Gastrocnemius medialis (tissue), 4 donors: Measurements from ENCODE around the gene LRRC8D. TPM values are rescaled to one million over a fixed set of nuclear protein-coding genes. Genes with fewer than 3 reads are reported as not detected.
"Not testable (repeated sequence)": the region's sequence is repeated elsewhere in the genome, so short reads cannot be mapped to it uniquely, and the experiment has no call there.

ENCODE experiments used
- ATAC-seq, 2 donors: fragments of 150-250 bp; one replicate each; pipeline ENCODE4 v1.9.1; 2016
- DNase-seq, 2 donors: peaks; one replicate each; pipeline ENCODE4 v3.0.0-alpha.2; 2019
- H3K27ac ChIP-seq, 4 donors: fragments of 200-600 bp; sonication (generic); 1 replicate in 1 of 4; 2 replicates in 3 of 4; pipeline ENCODE4 v1.5.1; 2016 to 2018; ENCODE audit warnings: mild to moderate bottlenecking in 2 of 4, moderate library complexity in 1 of 4
- H3K27me3 ChIP-seq, 3 donors: fragments of 200-600 bp; sonication (generic) in 2 of 3; 1 replicate in 1 of 3; 2 replicates in 2 of 3; pipeline versions ENCODE4 v1.5.1 to v1.6.0; 2016 to 2019; ENCODE audit warnings: mild to moderate bottlenecking in 1 of 3, moderate library complexity in 1 of 3
- H3K36me3 ChIP-seq, 2 donors: fragments of 200-600 bp; sonication (generic) in 1 of 2; one replicate each; pipeline ENCODE4 v1.5.1; 2017 to 2018
- H3K4me1 ChIP-seq, 2 donors: fragments of 200-600 bp; sonication (generic) in 1 of 2; one replicate each; pipeline ENCODE4 v1.5.1; 2016 to 2017; ENCODE audit warnings: mild to moderate bottlenecking in 2 of 2
- H3K4me3 ChIP-seq, 4 donors: fragments of 200-600 bp; sonication (generic) in 3 of 4; 1 replicate in 1 of 4; 2 replicates in 3 of 4; pipeline ENCODE4 v1.5.1; 2016 to 2019; ENCODE audit warnings: mild to moderate bottlenecking in 2 of 4
- H3K9me3 ChIP-seq, 3 donors: fragments of 200-600 bp; sonication (generic) in 2 of 3; 1 replicate in 1 of 3; 2 replicates in 2 of 3; pipeline ENCODE4 v1.5.1; 2016 to 2019
- POLR2A ChIP-seq, 2 donors: fragments of 450-650 bp; IDR thresholded peaks; one replicate each; pipeline ENCODE4 v1.6.1; 2017; ENCODE audit warnings: antibody characterized with exemption in 2 of 2, mild to moderate bottlenecking in 2 of 2, moderate library complexity in 2 of 2
- in situ Hi-C, 4 donors: fragments of 200-750 bp; cut with MboI; loops; one replicate each; pipeline versions ENCODE4 v1.15.0 to v1.8.0; 2017; ENCODE audit warnings: low sequenced_read_pairs in 4 of 4
- intact Hi-C: fragments of 100-400 bp; cut with DNase I; formaldehyde crosslinking; loops from one replicate; pipeline ENCODE4 v1.15.1; 2023; ENCODE audit warnings: low total_unique reads
- total RNA-seq, 4 donors: library from RNA; depleted of rRNA; stranded (reverse); fragments of >200 nt; gene quantifications; one replicate each; pipeline versions ENCODE4 v1.1.0 to v1.2.3, GENCODE V29; 2016
- TF ChIP-seq, protein P1 (sequence below), 5 experiments: fragments of 450-650 bp in 3 of 5; fragments of 200-600 bp in 2 of 5; sonication (generic) in 2 of 5; IDR thresholded peaks in 4 of 5; conservative IDR thresholded peaks in 1 of 5; 1 replicate in 4 of 5; 2 replicates in 1 of 5; pipeline ENCODE4 v1.5.1; 2016 to 2019; ENCODE audit warnings: antibody characterized with exemption in 5 of 5, mild to moderate bottlenecking in 3 of 5, moderate library complexity in 3 of 5

LRRC8D gene
- total RNA-seq, 4 donors from 2014 or later, result 3.0 to 15.0 (median 9.2) TPM

GRCh38 chr1:89791064-89791726 lies 29.6 kb upstream of the LRRC8D start:
- H3K36me3 ChIP-seq, result no peaks in the 10 kb centered on the region
- no peaks in the 10 kb centered on the region for H3K9me3 ChIP-seq
- no peak overlapping the region for H3K27ac ChIP-seq
- intact Hi-C loops (no loop called here), in situ Hi-C loops (no loop called here)
- no peaks in the 10 kb centered on the region for H3K27me3 ChIP-seq
- no peak for ATAC-seq
- no peak for DNase-seq
- H3K4me3 ChIP-seq, result no peak overlapping the region
- TF ChIP-seq, protein P1, sequence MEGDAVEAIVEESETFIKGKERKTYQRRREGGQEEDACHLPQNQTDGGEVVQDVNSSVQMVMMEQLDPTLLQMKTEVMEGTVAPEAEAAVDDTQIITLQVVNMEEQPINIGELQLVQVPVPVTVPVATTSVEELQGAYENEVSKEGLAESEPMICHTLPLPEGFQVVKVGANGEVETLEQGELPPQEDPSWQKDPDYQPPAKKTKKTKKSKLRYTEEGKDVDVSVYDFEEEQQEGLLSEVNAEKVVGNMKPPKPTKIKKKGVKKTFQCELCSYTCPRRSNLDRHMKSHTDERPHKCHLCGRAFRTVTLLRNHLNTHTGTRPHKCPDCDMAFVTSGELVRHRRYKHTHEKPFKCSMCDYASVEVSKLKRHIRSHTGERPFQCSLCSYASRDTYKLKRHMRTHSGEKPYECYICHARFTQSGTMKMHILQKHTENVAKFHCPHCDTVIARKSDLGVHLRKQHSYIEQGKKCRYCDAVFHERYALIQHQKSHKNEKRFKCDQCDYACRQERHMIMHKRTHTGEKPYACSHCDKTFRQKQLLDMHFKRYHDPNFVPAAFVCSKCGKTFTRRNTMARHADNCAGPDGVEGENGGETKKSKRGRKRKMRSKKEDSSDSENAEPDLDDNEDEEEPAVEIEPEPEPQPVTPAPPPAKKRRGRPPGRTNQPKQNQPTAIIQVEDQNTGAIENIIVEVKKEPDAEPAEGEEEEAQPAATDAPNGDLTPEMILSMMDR (IDR thresholded peaks at IDR 0.05 in 4 of 5, conservative IDR thresholded peaks at IDR 0.05 in 1 of 5), result no peak
- TF ChIP-seq POLR2A (IDR thresholded peaks at IDR 0.05), result no peak
- H3K4me1 ChIP-seq, result no peaks in the 10 kb centered on the region

DNA sequence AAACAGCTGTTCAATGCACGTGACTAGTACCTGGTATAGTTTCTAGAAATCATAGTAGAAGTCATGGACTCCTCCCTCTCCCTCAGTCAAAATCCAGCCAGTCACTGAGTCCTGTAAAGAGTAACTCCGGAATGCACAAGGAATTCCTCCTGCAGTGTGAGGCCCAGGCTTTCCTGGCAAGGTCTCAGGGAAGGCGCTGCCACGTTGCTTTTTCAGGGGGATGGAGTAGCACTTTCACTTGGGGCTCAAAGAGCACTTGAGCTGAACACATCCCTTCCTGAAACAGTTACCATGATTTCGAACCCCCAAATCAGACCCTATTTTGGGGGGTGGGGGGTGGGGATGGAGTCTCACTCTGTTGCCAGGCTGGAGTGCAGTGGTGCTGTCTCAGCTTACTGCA lies 26.4 kb upstream of the LRRC8D start:
- in situ Hi-C loops, result no loop called here
- no peak for ATAC-seq
- TF ChIP-seq POLR2A (IDR thresholded peaks at IDR 0.05), result no peak
- TF ChIP-seq, protein P1 (IDR thresholded peaks at IDR 0.05 in 4 of 5, conservative IDR thresholded peaks at IDR 0.05 in 1 of 5), result no peak

GRCh38 chr1:89795571-89795970 lies 25.3 kb upstream of the LRRC8D start:
- H3K4me3 ChIP-seq, ATAC-seq, H3K27me3 ChIP-seq, in situ Hi-C loops, H3K9me3 ChIP-seq, H3K4me1 ChIP-seq, DNase-seq, intact Hi-C loops, H3K27ac ChIP-seq, H3K36me3 ChIP-seq: not testable (repeated sequence)

More for the DNA sequence above, 26.4 kb upstream of the LRRC8D start:
- no peaks in the 10 kb centered on the region for H3K36me3 ChIP-seq
- H3K27ac ChIP-seq, result no peak overlapping the region
- no peaks in the 10 kb centered on the region for H3K9me3 ChIP-seq
- H3K4me1 ChIP-seq, result no peaks in the 10 kb centered on the region
- no peaks in the 10 kb centered on the region for H3K27me3 ChIP-seq
- H3K4me3 ChIP-seq, result no peak overlapping the region
- DNase-seq, result no peak
- intact Hi-C loops, result no loop called here

GRCh38 chr1:89797876-89798275 lies 23.0 kb upstream of the LRRC8D start:
- H3K4me3 ChIP-seq, H3K27ac ChIP-seq, H3K27me3 ChIP-seq, in situ Hi-C loops, H3K36me3 ChIP-seq, DNase-seq, H3K4me1 ChIP-seq, H3K9me3 ChIP-seq, intact Hi-C loops, ATAC-seq: not testable (repeated sequence)

GRCh38 chr1:89799495-89799894 lies 21.3 kb upstream of the LRRC8D start:
- H3K27me3 ChIP-seq, result no peaks in the 10 kb centered on the region
- TF ChIP-seq POLR2A (IDR thresholded peaks at IDR 0.05), result no peak
- TF ChIP-seq, protein P1 (IDR thresholded peaks at IDR 0.05 in 4 of 5, conservative IDR thresholded peaks at IDR 0.05 in 1 of 5), result no peak
- in situ Hi-C loops, result no loop called here
- no peak for ATAC-seq
- intact Hi-C loops, result no loop called here
- H3K4me3 ChIP-seq, result no peak overlapping the region
- no peak for DNase-seq
- no peaks in the 10 kb centered on the region for H3K9me3 ChIP-seq
- no peak overlapping the region for H3K27ac ChIP-seq
- no peaks in the 10 kb centered on the region for H3K36me3 ChIP-seq
- no peaks in the 10 kb centered on the region for H3K4me1 ChIP-seq
